GM12865 (cell line): ENCODE data around the gene AFDN.

Source experiments
- DNase-seq: peaks from one replicate; pipeline ENCODE4 v3.0.0; 2010; ENCODE audit warnings: low read depth
- H3K4me3 ChIP-seq: 2 replicates; pipeline ENCODE4 v1.5.1; 2011; ENCODE audit warnings: mild to moderate bottlenecking, low read depth, low read length, control low read depth
- TF ChIP-seq, protein P1 (sequence below): IDR thresholded peaks from 2 replicates; pipeline ENCODE4 v1.5.1; 2011; ENCODE audit warnings: low read length, control low read depth, low read depth, inconsistent platforms; ENCODE audit not compliant: insufficient read depth; ENCODE audit errors: missing control alignments

The AFDN gene

DNA sequence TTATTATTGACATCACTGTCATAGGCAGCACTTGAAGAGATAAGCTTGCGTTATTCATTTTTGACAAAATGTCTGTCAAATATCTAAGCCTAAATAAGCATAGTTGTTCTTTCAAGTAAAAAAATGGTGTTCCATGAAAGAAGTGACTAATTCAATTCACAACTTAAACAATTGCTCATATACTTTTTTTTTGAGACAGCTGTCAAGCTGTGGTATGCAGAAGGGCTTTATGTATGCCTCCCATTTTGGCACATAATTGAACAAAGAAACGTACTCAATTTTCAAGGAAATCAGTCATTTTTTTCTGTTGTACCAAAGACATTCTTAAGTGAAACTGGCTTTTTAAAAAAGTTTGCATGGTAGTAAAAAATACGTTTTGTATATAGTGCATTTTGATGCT is 8.5 kb downstream of the AFDN start:
- DNase-seq: no peak
- TF ChIP-seq, protein P1, sequence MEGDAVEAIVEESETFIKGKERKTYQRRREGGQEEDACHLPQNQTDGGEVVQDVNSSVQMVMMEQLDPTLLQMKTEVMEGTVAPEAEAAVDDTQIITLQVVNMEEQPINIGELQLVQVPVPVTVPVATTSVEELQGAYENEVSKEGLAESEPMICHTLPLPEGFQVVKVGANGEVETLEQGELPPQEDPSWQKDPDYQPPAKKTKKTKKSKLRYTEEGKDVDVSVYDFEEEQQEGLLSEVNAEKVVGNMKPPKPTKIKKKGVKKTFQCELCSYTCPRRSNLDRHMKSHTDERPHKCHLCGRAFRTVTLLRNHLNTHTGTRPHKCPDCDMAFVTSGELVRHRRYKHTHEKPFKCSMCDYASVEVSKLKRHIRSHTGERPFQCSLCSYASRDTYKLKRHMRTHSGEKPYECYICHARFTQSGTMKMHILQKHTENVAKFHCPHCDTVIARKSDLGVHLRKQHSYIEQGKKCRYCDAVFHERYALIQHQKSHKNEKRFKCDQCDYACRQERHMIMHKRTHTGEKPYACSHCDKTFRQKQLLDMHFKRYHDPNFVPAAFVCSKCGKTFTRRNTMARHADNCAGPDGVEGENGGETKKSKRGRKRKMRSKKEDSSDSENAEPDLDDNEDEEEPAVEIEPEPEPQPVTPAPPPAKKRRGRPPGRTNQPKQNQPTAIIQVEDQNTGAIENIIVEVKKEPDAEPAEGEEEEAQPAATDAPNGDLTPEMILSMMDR: no peak
- H3K4me3 ChIP-seq: no peak overlapping the region

GRCh38 chr6:167836721-167837120 is 10.0 kb downstream of the AFDN start:
- TF ChIP-seq, protein P1: no peak
- no peak overlapping the region for H3K4me3 ChIP-seq
- no peak for DNase-seq

DNA sequence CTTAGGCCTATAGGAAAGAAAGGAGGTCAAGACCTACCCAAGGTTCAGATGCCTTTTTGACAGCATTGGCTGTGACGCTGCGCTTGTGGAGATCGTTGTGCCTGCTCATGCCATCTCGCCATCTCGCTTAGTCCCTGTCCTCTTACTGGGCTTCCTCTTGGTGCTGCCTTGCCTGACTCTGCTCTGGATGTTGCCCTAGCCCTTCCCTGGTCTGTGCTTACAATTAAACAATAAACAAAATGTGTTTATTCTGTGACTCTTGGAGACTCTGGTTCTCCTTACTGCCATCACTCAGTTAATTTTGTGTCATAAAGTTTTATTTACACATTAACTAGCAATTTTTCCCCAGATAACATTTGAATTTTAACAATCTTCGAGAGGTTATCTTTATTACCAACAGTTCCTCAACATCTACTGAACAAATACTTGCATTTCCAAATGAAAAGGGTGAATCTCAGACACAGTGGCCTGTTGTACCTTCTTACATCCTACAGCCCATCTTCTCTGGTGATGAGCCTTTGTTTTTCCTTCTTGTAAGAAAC is 11.6 kb downstream of the AFDN start:
- TF ChIP-seq, protein P1: no peak
- H3K4me3 ChIP-seq: no peak overlapping the region
- DNase-seq: no peak

- no peak for DNase-seq
- no peak overlapping the region for H3K4me3 ChIP-seq
- TF ChIP-seq, protein P1: no peak
Observed at GRCh38 chr6:167839343-167839742, 12.6 kb downstream of the AFDN start.

- H3K4me3 ChIP-seq: no peak overlapping the region
- TF ChIP-seq, protein P1: no peak
- no peak for DNase-seq
Observed at GRCh38 chr6:167839755-167840154, 13.0 kb downstream of the AFDN start.

DNA sequence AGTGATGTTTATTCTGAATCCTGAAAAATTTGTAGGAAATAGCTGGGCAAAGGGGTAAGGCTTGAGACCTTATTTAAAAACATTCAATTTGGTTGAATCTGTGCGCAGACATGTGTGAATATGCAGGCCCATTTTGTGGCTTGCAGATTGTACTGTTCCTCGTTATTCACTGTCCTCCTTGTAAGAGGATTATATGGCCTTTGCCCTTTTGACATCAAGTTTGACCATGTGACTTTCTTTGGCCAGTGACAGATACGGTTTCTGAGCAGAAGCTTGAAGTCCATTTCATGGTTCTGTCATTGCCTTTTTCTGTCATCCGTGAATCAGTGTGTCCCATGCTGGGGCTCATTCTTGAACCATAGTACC is 13.4 kb downstream of the AFDN start:
- H3K4me3 ChIP-seq: no peak overlapping the region
- DNase-seq: no peak
- TF ChIP-seq, protein P1: no peak

DNA sequence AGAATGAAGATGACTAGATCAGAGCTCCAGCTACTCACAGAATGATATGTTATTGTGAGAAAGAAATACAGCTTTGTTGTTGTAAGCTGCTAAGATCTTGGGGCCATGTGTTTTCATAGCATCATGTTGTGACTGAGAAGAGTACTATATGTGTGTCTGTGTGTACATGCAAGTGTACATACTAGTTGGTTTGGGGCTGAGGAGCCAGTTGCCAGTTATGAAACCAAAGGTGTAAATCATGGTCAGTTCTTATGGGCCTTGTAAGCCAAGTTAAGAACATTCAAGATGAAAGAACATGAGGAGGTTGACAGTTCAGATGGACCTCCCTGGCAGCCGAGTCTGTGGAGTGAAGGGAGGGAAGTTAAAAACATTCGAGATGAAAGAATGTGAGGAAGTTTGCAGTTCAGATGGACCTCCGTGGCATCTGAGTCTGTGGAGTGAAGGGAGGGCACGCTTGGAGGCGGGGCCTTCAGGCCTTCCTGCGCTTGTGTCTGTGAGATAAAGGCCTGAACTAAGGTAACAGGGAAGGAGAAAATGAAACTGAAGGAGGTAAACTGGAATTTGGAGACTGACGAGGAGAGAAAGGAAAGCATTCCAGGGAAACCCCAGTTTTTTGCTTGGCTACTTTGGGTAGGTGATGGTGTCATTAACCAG is 13.9 kb downstream of the AFDN start:
- TF ChIP-seq, protein P1: no peak
- no peak for DNase-seq
- H3K4me3 ChIP-seq: no peak overlapping the region
